Esophagus muscularis mucosa (tissue), 4 donors: ENCODE data around the gene TMEM97. TPM values are rescaled to one million over a fixed set of nuclear protein-coding genes. Genes with fewer than 3 reads are reported as not detected.

Experiments used
- DNase-seq: peaks from one replicate; pipeline ENCODE4 v3.0.0-alpha.2; 2017; ENCODE audit errors: extremely low spot score
- H3K27ac ChIP-seq, 4 donors: fragments of 200-600 bp; sonication (generic); replicated peaks in 1 of 4; 1 replicate in 3 of 4; 2 replicates in 1 of 4; pipeline ENCODE4 v1.5.1; 2016 to 2019; ENCODE audit warnings: mild to moderate bottlenecking in 1 of 4
- H3K27me3 ChIP-seq, 4 donors: fragments of 200-600 bp; sonication (generic); one replicate each; pipeline versions ENCODE4 v1.5.1 to v1.6.0; 2016 to 2019
- H3K36me3 ChIP-seq, 4 donors: fragments of 200-600 bp; sonication (generic); one replicate each; pipeline ENCODE4 v1.5.1; 2016 to 2019
- H3K4me1 ChIP-seq, 4 donors: fragments of 200-600 bp; sonication (generic); one replicate each; pipeline ENCODE4 v1.5.1; 2016 to 2019
- H3K4me3 ChIP-seq, 4 donors: fragments of 200-600 bp; sonication (generic); 1 replicate in 2 of 4; 2 replicates in 2 of 4; pipeline ENCODE4 v1.5.1; 2016 to 2019; ENCODE audit warnings: mild to moderate bottlenecking in 4 of 4, moderate library complexity in 1 of 4
- H3K9me3 ChIP-seq, 4 donors: fragments of 200-600 bp; sonication (generic); 1 replicate in 3 of 4; 2 replicates in 1 of 4; pipeline ENCODE4 v1.5.1; 2016 to 2019
- EP300 ChIP-seq: sonication (generic); formaldehyde crosslinking; IDR thresholded peaks from one replicate; pipeline ENCODE4 v1.6.1; 2017; ENCODE audit warnings: antibody characterized with exemption
- POLR2A ChIP-seq: fragments of 450-650 bp; IDR thresholded peaks from one replicate; pipeline ENCODE4 v1.6.1; 2017; ENCODE audit warnings: antibody characterized with exemption, moderate library complexity, mild to moderate bottlenecking, low read depth
- POLR2AphosphoS5 ChIP-seq, 2 donors: sonication (generic); formaldehyde crosslinking; IDR thresholded peaks; one replicate each; pipeline ENCODE4 v1.6.1; 2017; ENCODE audit warnings: antibody characterized with exemption in 2 of 2
- WGBS: methylation state at CpG from one replicate; pipeline ENCODE4 v1.1.5; 2018; 5-methylcytosine and 5-hydroxymethylcytosine counted together
- intact Hi-C: fragments of 100-400 bp; cut with DNase I; formaldehyde crosslinking; loops from one replicate; pipeline ENCODE4 v1.15.1; 2023
- total RNA-seq, 4 donors: library from RNA; depleted of rRNA; stranded (reverse); fragments of >200 nt; gene quantifications; one replicate each; pipeline versions ENCODE4 v1.1.0 to v1.2.1, GENCODE V29; 2016
- TF ChIP-seq, protein P1 (sequence below), 3 experiments: fragments of 200-600 bp in 2 of 3; fragments of 450-650 bp in 1 of 3; sonication (generic) in 2 of 3; IDR thresholded peaks; one replicate each; pipeline ENCODE4 v1.5.1; 2017 to 2019; ENCODE audit warnings: antibody characterized with exemption in 3 of 3, mild to moderate bottlenecking in 2 of 3, moderate library complexity in 1 of 3

Gene TMEM97
- total RNA-seq, 4 donors from 2014 or later: 5.8 to 10.8 (median 10.1) TPM

DNA sequence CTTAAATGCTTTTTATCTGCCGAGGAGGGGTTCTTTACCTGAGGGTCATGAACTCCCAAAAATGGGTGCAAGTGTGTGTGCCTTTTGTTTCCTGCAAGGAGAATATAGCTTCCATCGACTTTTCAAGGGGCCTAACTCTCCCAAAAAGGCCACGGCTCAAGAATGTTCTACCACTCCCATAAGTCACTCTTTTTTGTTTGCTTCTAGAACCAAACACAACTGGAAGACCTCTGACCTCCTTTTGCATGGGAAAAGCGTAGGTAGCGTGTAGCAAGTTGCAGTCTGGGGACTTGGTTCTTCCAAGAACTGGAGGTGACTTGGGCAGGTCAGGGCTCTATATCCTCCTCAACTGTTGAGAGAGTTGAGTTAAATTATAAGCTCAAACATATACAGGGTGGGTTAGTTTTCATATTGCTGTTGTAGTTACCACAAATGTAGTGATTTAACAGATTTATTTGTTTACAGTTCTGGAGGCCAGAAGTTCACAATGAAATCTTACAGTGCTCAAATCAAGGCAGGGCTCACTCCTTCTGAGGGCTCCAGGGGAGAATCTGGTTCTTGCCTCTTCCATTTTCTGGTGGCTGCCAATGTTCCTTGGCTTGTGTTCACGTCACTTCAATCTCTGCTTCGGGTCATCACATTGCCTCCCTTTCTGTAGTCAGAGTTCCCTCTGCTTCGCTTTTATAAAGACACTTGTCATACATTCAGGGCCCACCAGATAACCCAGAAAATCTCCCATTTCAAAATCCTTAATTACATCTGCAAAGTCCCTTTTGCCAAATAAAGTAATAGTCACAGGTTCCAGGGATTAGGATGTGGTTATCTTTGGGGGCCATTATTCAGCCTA lies 1.4 kb downstream of the TMEM97 start:
- 73% methylated on average over 8 of the region's 8 CpGs for WGBS
- Histone ChIP-seq H3K4me3 (no peak overlapping the region), H3K36me3 (no peaks in the 10 kb centered on the region), H3K4me1 (peaks cover 17 to 22% (median 20%) of the 10 kb centered on the region in 4 donors), H3K27me3 (no peaks in the 10 kb centered on the region), H3K27ac (no peak overlapping the region), H3K9me3 (no peaks in the 10 kb centered on the region)
- DNase-seq: no peak
- intact Hi-C loops: no loop called here
- TF ChIP-seq POLR2AphosphoS5 (IDR thresholded peaks at IDR 0.05): no peak
- TF ChIP-seq, protein P1, sequence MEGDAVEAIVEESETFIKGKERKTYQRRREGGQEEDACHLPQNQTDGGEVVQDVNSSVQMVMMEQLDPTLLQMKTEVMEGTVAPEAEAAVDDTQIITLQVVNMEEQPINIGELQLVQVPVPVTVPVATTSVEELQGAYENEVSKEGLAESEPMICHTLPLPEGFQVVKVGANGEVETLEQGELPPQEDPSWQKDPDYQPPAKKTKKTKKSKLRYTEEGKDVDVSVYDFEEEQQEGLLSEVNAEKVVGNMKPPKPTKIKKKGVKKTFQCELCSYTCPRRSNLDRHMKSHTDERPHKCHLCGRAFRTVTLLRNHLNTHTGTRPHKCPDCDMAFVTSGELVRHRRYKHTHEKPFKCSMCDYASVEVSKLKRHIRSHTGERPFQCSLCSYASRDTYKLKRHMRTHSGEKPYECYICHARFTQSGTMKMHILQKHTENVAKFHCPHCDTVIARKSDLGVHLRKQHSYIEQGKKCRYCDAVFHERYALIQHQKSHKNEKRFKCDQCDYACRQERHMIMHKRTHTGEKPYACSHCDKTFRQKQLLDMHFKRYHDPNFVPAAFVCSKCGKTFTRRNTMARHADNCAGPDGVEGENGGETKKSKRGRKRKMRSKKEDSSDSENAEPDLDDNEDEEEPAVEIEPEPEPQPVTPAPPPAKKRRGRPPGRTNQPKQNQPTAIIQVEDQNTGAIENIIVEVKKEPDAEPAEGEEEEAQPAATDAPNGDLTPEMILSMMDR (IDR thresholded peaks at IDR 0.05): no peak
- no peak for TF ChIP-seq POLR2A
- no peak for TF ChIP-seq EP300

DNA sequence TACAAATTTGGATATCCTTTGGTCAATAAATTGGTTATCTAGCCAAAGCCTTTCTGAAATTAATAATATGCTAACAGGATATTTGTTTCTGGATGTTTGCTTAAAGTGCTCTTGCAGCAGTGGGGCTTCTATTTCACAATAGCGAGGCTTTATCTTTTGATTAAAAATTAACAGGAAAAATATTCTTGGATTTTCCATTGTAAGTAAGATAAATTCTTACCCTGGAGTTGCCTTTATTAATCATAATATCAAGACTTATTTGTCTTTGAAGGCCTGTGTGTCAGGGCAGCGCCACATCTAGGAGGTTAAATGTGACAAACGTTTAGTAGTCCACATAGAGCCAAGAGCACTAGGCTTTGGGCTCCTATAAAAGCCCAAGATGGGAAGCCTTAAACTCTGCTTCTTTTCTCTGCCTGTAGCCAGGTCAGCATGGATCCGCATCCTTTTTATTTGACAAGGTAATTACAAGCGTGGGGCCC lies 5.3 kb downstream of the TMEM97 start:
- Histone ChIP-seq H3K36me3 (peaks cover 14 to 34% (median 22%) of the 10 kb centered on the region in 4 donors), H3K9me3 (no peaks in the 10 kb centered on the region), H3K4me1 (peaks cover 7 to 11% (median 9%) of the 10 kb centered on the region in 4 donors), H3K27me3 (no peaks in the 10 kb centered on the region), H3K4me3 (no peak overlapping the region), H3K27ac (no peak overlapping the region)
- no peak for DNase-seq
- intact Hi-C loops: no loop called here
- TF ChIP-seq EP300 (no peak), POLR2AphosphoS5 (IDR thresholded peaks at IDR 0.05) (no peak)
- 83% methylated on average over 5 of the region's 5 CpGs for WGBS

DNA sequence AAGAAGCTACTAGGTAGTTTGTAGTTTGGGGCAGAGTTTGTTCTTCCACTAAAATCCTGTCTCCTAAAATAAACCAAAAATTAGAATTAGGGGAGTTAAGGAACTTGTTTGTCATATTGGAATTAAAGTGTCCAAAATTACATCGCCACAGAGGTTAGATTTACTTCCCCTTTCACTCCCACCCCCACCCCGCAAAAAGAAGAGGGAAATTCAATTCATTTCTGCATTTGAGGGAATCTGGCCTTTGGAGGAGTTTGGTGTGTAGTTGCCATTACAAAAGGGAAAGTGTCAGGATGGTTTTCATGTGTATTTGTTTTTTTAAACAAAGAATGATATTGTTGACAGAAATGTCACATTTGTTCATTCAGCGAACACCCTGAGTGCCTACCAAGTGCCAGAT lies 5.8 kb downstream of the TMEM97 start:
- TF ChIP-seq EP300 (no peak), POLR2A (no peak), POLR2AphosphoS5 (IDR thresholded peaks at IDR 0.05) (no peak)
- TF ChIP-seq, protein P1 (IDR thresholded peaks at IDR 0.05): no peak

DNA sequence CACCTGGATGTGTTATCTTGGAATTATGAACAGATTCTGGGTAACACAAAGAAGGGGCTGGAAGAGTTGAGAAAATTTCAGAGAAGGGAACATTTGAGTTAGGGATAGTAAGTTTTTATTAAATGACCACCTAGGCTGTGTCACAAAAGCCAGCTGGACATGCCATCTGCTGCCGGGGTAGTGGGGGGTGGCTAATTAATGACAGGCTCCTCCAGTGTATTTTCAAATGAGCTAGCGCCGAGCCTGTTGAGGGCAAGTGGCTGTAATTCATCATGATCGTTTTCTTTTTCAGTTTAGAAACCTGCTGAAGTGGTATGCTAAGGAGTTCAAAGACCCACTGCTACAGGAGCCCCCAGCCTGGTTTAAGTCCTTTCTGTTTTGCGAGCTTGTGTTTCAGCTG lies 6.2 kb downstream of the TMEM97 start:
- Histone ChIP-seq H3K9me3 (no peaks in the 10 kb centered on the region), H3K4me1 (peaks cover 0 to 2% (median under 1%) of the 10 kb centered on the region in 4 donors), H3K27ac (no peak overlapping the region), H3K27me3 (no peaks in the 10 kb centered on the region), H3K36me3 (peaks cover 17 to 43% (median 31%) of the 10 kb centered on the region in 4 donors), H3K4me3 (no peak overlapping the region)
- no peak for TF ChIP-seq POLR2AphosphoS5 (IDR thresholded peaks at IDR 0.05)
- no peak for TF ChIP-seq POLR2A
- TF ChIP-seq EP300: no peak
- TF ChIP-seq, protein P1 (IDR thresholded peaks at IDR 0.05): no peak
- no peak for DNase-seq
- WGBS: 55% methylated on average over 5 of the region's 5 CpGs
- intact Hi-C loops: no loop called here

More for the DNA sequence above, 5.8 kb downstream of the TMEM97 start:
- Histone ChIP-seq H3K36me3 (peaks cover 17 to 39% (median 27%) of the 10 kb centered on the region in 4 donors), H3K27ac (no peak overlapping the region), H3K4me3 (no peak overlapping the region), H3K27me3 (no peaks in the 10 kb centered on the region), H3K4me1 (peaks cover 3 to 6% (median 5%) of the 10 kb centered on the region in 4 donors), H3K9me3 (no peaks in the 10 kb centered on the region)
- DNase-seq: no peak
- intact Hi-C loops: no loop called here
- 80% methylated on average over 3 of the region's 3 CpGs for WGBS

DNA sequence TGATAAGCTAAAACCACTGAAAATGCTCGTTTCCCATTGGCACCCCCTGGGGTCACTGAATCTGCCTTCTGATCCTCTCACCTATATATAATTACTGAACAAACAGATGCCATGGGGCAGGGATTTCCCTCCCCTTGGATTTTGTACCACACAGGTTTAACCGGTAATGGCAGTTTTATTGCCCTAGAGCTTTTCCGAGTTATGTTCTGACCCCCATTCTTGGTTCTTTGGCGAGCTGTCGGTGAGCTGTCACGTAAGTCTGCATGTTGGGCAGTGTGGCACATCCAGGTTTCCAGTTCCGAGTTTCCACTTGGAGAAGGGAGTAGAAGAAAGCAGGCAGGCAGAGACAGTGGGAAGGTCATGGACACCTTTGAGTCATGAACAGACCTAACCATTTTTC lies 7.1 kb downstream of the TMEM97 start:
- DNase-seq: no peak
- TF ChIP-seq EP300: no peak
- TF ChIP-seq, protein P1 (IDR thresholded peaks at IDR 0.05): no peak
- WGBS: 95% methylated on average over 7 of the region's 7 CpGs
- intact Hi-C loops: no loop called here
- Histone ChIP-seq H3K4me1 (no peaks in the 10 kb centered on the region), H3K4me3 (no peak overlapping the region), H3K27me3 (no peaks in the 10 kb centered on the region), H3K27ac (no peak overlapping the region), H3K36me3 (peaks cover 24 to 52% (median 40%) of the 10 kb centered on the region in 4 donors), H3K9me3 (no peaks in the 10 kb centered on the region)
